Mesothelial cell of epicardium (in vitro differentiated cells): Measurements from ENCODE around the gene RNPC3. TPM values are rescaled to one million over a fixed set of nuclear protein-coding genes. Genes with fewer than 3 reads are reported as not detected.

ENCODE experiments used
- DNase-seq, 2 experiments: peaks; one replicate each; pipeline ENCODE4 v3.0.0; 2021; ENCODE audit warnings: low spot score in 2 of 2; ENCODE audit not compliant: unreplicated experiment in 2 of 2
- H3K27ac Mint-ChIP-seq: 2 replicates; pipeline ENCODE4 v1.8.0; 2021; ENCODE audit warnings: mixed read lengths
- H3K27me3 Mint-ChIP-seq: 2 replicates; pipeline ENCODE4 v1.8.0; 2021; ENCODE audit warnings: low read depth, mixed read lengths
- H3K36me3 Mint-ChIP-seq: 2 replicates; pipeline ENCODE4 v1.8.0; 2021; ENCODE audit warnings: mixed read lengths
- H3K4me1 Mint-ChIP-seq: 2 replicates; pipeline ENCODE4 v1.8.0; 2021; ENCODE audit warnings: mixed read lengths
- H3K4me3 Mint-ChIP-seq: 2 replicates; pipeline ENCODE4 v1.8.0; 2021; ENCODE audit warnings: mild to moderate bottlenecking, moderate library complexity, mixed read lengths
- H3K9me3 Mint-ChIP-seq: 2 replicates; pipeline ENCODE4 v1.8.0; 2021; ENCODE audit warnings: mixed read lengths
- total RNA-seq: library from RNA; stranded (reverse); gene quantifications from 3 replicates; pipeline ENCODE4 v1.2.1, GENCODE V29; 2021
- TF ChIP-seq, protein P1 (sequence below): fragments of 200-600 bp; sonication (generic); IDR thresholded peaks from one replicate; pipeline ENCODE4 v1.5.0; 2021; ENCODE audit warnings: antibody characterized with exemption; ENCODE audit not compliant: unreplicated experiment

RNPC3 gene
- total RNA-seq, 1 donor from 2014 or later: 29.6 TPM

DNA sequence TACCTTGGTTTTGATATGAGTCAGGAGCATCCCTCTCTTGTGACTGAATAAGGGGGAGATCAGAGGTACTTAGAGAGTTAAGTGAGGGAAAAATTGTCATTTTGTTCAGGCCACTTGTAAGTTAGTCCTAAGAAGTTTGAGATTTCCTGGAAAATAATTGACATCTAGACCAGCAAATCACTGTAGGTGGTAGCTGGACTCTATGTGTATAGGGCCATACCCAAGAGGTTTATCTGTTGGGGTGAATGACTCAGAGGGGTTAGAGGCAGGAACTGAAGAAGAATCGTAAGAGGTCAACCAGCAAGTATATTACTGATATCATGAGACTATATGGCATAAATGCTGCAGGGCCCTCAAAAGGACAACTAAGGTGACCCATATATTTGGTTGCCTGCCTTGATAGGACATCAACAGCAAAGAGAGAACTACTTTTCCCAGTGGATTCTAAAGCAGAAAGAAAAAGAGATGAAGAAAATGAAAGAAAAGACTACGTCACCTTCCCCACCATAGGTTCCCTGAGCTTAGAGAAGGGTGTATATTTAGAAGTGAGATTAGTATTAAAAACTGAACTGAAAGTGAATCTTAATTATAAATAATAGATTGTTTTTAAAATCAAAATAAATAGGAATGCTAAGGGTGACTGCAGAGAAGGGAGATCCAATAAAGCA, 8.0 kb upstream of the RNPC3 start:
- Mint-ChIP-seq H3K4me3 (no peak overlapping the region), H3K27me3 (no peaks in the 10 kb centered on the region), H3K4me1 (peaks cover 2% of the 10 kb centered on the region), H3K36me3 (no peaks in the 10 kb centered on the region), H3K9me3 (no peaks in the 10 kb centered on the region), H3K27ac (no peak overlapping the region)
- no peak for DNase-seq
- TF ChIP-seq, protein P1, sequence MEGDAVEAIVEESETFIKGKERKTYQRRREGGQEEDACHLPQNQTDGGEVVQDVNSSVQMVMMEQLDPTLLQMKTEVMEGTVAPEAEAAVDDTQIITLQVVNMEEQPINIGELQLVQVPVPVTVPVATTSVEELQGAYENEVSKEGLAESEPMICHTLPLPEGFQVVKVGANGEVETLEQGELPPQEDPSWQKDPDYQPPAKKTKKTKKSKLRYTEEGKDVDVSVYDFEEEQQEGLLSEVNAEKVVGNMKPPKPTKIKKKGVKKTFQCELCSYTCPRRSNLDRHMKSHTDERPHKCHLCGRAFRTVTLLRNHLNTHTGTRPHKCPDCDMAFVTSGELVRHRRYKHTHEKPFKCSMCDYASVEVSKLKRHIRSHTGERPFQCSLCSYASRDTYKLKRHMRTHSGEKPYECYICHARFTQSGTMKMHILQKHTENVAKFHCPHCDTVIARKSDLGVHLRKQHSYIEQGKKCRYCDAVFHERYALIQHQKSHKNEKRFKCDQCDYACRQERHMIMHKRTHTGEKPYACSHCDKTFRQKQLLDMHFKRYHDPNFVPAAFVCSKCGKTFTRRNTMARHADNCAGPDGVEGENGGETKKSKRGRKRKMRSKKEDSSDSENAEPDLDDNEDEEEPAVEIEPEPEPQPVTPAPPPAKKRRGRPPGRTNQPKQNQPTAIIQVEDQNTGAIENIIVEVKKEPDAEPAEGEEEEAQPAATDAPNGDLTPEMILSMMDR: no peak

DNA sequence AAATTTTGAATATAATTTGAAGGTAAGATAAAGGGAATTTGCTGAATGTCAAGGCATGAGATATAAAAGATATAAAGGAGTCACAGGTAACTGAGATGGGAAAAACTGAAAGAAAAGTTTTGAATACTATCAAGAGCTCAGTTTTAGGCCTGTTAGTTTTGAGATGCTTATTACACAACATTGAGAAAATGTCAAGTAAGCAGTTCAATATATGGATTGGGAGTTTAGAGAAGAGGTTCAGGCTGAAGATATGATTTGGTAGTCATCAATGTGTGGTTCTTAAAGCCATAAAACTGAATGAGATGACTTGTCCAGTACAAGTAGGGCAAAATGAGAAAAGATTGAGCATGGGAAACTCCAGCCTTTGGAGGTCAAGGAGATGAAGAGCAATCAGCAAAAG, 4.7 kb upstream of the RNPC3 start:
- DNase-seq: no peak
- Mint-ChIP-seq H3K4me1 (peaks cover 11% of the 10 kb centered on the region), H3K27me3 (no peaks in the 10 kb centered on the region), H3K9me3 (peaks cover 7% of the 10 kb centered on the region), H3K4me3 (no peak overlapping the region), H3K27ac (no peak overlapping the region), H3K36me3 (no peaks in the 10 kb centered on the region)
- TF ChIP-seq, protein P1: no peak

DNA sequence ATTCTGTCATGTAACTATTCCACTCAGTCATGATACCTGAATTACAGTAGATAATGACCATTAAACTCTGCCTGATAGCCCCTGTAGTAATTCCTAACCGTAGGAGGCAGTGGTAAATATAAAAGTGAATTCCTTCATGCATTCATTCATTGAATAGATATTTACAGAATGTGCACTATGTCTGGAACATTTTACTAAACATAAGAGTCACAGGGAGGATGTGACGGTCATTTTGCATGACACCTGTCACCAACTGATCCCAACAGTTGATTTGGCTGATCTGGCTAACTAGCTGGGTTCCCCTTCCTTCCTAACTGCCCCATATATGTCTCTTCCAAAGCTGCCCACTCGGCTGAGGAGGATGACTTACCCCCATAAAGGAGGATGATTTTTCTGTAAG, 2.2 kb upstream of the RNPC3 start:
- Mint-ChIP-seq H3K36me3 (peaks cover 3% of the 10 kb centered on the region), H3K9me3 (peaks cover 7% of the 10 kb centered on the region), H3K27ac (no peak overlapping the region), H3K4me3 (no peak overlapping the region), H3K27me3 (no peaks in the 10 kb centered on the region), H3K4me1 (peaks cover 30% of the 10 kb centered on the region)
- DNase-seq: no peak
- TF ChIP-seq, protein P1: no peak

DNA sequence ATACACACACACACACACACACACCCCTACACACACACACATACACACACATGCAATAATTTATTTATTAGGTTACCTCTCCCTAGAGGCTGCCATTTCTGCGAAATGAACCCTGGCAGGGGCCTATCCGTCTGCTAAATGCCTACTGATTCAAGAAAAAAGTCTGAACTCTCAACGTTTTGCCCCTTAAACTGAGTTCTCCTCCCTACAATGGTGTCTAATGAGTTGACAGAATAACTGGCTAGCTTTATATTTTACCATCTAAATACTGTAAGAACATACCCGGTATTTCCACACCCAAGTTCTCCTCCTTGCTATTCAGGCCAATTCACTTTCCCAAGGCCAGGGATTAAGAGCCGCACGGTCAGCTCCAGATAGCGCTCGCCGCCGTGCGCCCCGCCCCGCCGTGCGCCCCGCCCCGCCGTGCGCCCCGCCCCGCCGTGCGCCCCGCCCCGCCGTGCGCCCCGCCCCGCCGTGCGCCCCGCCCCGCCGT, 339 bp upstream of the RNPC3 start:
- Mint-ChIP-seq H3K4me1 (peaks cover 35% of the 10 kb centered on the region), H3K4me3 (peak overlapping the region; percentile 72), H3K36me3 (peaks cover 14% of the 10 kb centered on the region), H3K9me3 (peaks cover 8% of the 10 kb centered on the region), H3K27me3 (no peaks in the 10 kb centered on the region), H3K27ac (peak overlapping the region; percentile 80)
- TF ChIP-seq, protein P1: no peak
- DNase-seq: no peak

DNA sequence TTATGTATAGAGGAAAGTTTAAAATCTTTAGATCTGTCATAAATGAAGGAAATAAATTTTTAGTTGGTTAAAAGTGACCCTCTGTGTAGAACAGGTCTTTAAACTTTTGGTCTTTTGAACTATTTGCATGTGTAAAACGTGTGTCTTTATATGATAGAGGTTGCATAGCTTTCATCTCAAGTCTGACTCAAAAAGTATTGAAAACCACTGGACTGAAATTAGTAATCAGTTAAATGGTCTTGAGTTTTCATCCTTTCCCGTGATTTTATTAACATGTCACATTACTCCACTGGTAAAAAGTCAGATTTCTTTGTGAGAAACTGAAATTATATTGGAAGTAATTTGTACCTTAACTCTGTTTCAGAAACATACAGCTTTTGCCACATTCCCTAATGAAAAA, 1.8 kb downstream of the RNPC3 start:
- Mint-ChIP-seq H3K27me3 (no peaks in the 10 kb centered on the region), H3K36me3 (peaks cover 35% of the 10 kb centered on the region), H3K4me1 (peaks cover 35% of the 10 kb centered on the region), H3K9me3 (peaks cover 19% of the 10 kb centered on the region), H3K4me3 (peak overlapping the region; percentile 99), H3K27ac (no peak overlapping the region)
- TF ChIP-seq, protein P1: no peak
- no peak for DNase-seq
